Liver (tissue), 9 donors: ENCODE results near the gene L2HGDH. TPM values are rescaled to one million over a fixed set of nuclear protein-coding genes. Genes with fewer than 3 reads are reported as not detected.

Experiments
- DNase-seq: peaks from one replicate; pipeline ENCODE4 v3.0.0-alpha.2; 2017; ENCODE audit warnings: low spot score
- H3K27ac ChIP-seq, 2 donors: one replicate each; pipeline ENCODE4 v1.7.0; 2013; ENCODE audit warnings: inconsistent platforms in 2 of 2, low read length in 2 of 2, control low read depth in 1 of 2, low read depth in 1 of 2, mild to moderate bottlenecking in 1 of 2
- H3K27me3 ChIP-seq, 4 donors: one replicate each; pipeline versions ENCODE4 v1.6.1 to v1.7.0; 2013; ENCODE audit warnings: low read length in 3 of 4, inconsistent platforms in 1 of 4, mild to moderate bottlenecking in 1 of 4, moderate library complexity in 1 of 4; ENCODE audit not compliant: control insufficient read depth in 4 of 4, insufficient read depth in 4 of 4
- H3K36me3 ChIP-seq, 4 donors: one replicate each; pipeline versions ENCODE4 v1.6.1 to v1.7.0; 2013; ENCODE audit warnings: low read length in 3 of 4, mild to moderate bottlenecking in 3 of 4, low read depth in 1 of 4, moderate library complexity in 1 of 4; ENCODE audit not compliant: control insufficient read depth in 4 of 4, insufficient read depth in 3 of 4
- H3K4me1 ChIP-seq, 4 donors: one replicate each; pipeline versions ENCODE4 v1.6.1 to v1.7.0; 2013; ENCODE audit warnings: low read length in 3 of 4, mild to moderate bottlenecking in 3 of 4, moderate library complexity in 1 of 4; ENCODE audit not compliant: control insufficient read depth in 4 of 4, insufficient read depth in 4 of 4
- H3K4me3 ChIP-seq, 3 donors: one replicate each; pipeline versions ENCODE4 v1.6.1 to v1.7.0; 2013; ENCODE audit warnings: low read length in 3 of 3, control low read depth in 1 of 3, low read depth in 1 of 3, mild to moderate bottlenecking in 1 of 3
- H3K9ac ChIP-seq, 2 donors: one replicate each; pipeline ENCODE4 v1.7.0; 2013; ENCODE audit warnings: low read length in 2 of 2, mild to moderate bottlenecking in 2 of 2, moderate library complexity in 2 of 2, control low read depth in 1 of 2, low read depth in 1 of 2
- H3K9me3 ChIP-seq, 4 donors: one replicate each; pipeline versions ENCODE4 v1.6.1 to v1.7.0; 2013; ENCODE audit warnings: low read length in 3 of 4; ENCODE audit not compliant: control insufficient read depth in 4 of 4
- ATF3 ChIP-seq: IDR thresholded peaks from 2 replicates; pipeline ENCODE4 v1.6.1; 2016; ENCODE audit warnings: antibody characterized with exemption
- CTCF ChIP-seq: fragments of 150-350 bp; IDR thresholded peaks from 2 replicates; pipeline ENCODE4 v1.5.1; 2017; ENCODE audit warnings: improper control_type of control experiment, low read depth, low read length; ENCODE audit not compliant: missing input control
- EGR1 ChIP-seq, 2 donors: IDR thresholded peaks; 2 replicates each; pipeline ENCODE4 v1.6.1; 2016 to 2018; ENCODE audit warnings: antibody characterized with exemption in 2 of 2, low read depth in 2 of 2
- FOXA1 ChIP-seq: IDR thresholded peaks from 2 replicates; pipeline ENCODE4 v1.6.1; 2016; ENCODE audit warnings: antibody characterized with exemption
- FOXA2 ChIP-seq: IDR thresholded peaks from 2 replicates; pipeline ENCODE4 v1.6.1; 2016; ENCODE audit warnings: antibody characterized with exemption
- GABPA ChIP-seq, 2 donors: IDR thresholded peaks in 1 of 2; conservative IDR thresholded peaks in 1 of 2; 2 replicates each; pipeline ENCODE4 v1.6.1; 2016; ENCODE audit warnings: antibody characterized with exemption in 2 of 2, mild to moderate bottlenecking in 1 of 2, moderate library complexity in 1 of 2
- HNF4A ChIP-seq, 2 donors: conservative IDR thresholded peaks; 2 replicates each; pipeline ENCODE4 v1.6.1; 2016; ENCODE audit warnings: antibody characterized with exemption in 2 of 2, mild to moderate bottlenecking in 2 of 2
- HNF4G ChIP-seq: IDR thresholded peaks from 2 replicates; pipeline ENCODE4 v1.6.1; 2016; ENCODE audit warnings: antibody characterized with exemption
- JUND ChIP-seq, 2 donors: IDR thresholded peaks; 2 replicates each; pipeline ENCODE4 v1.6.1; 2016; ENCODE audit warnings: antibody characterized with exemption in 2 of 2
- MAX ChIP-seq: IDR thresholded peaks from 2 replicates; pipeline ENCODE4 v1.6.1; 2016; ENCODE audit warnings: antibody characterized with exemption
- NR2F2 ChIP-seq: IDR thresholded peaks from 2 replicates; pipeline ENCODE4 v1.6.1; 2016; ENCODE audit warnings: antibody characterized with exemption
- RAD21 ChIP-seq, 2 donors: IDR thresholded peaks; 2 replicates each; pipeline ENCODE4 v1.6.1; 2016; ENCODE audit warnings: antibody characterized with exemption in 2 of 2, mild to moderate bottlenecking in 2 of 2
- REST ChIP-seq: IDR thresholded peaks from 2 replicates; pipeline ENCODE4 v1.6.1; 2016; ENCODE audit warnings: antibody characterized with exemption, mild to moderate bottlenecking
- RXRA ChIP-seq, 2 donors: IDR thresholded peaks; 2 replicates each; pipeline ENCODE4 v1.6.1; 2017 to 2018; ENCODE audit warnings: antibody characterized with exemption in 2 of 2, mild to moderate bottlenecking in 1 of 2
- SP1 ChIP-seq: IDR thresholded peaks from 2 replicates; pipeline ENCODE4 v1.6.1; 2018; ENCODE audit warnings: antibody characterized with exemption, mild to moderate bottlenecking
- TAF1 ChIP-seq: conservative IDR thresholded peaks from 2 replicates; pipeline ENCODE4 v1.6.1; 2016; ENCODE audit warnings: antibody characterized with exemption, mild to moderate bottlenecking
- YY1 ChIP-seq: IDR thresholded peaks from 2 replicates; pipeline ENCODE4 v1.6.1; 2016; ENCODE audit warnings: antibody characterized with exemption, mild to moderate bottlenecking
- ZBTB33 ChIP-seq: IDR thresholded peaks from 2 replicates; pipeline ENCODE4 v1.6.1; 2016; ENCODE audit warnings: antibody characterized with exemption
- WGBS: extraction: QIAGEN DNeasy Blood & Tissue Kit; methylation state at CpG from one replicate; pipeline ENCODE4 v1.1.7; 2013; 5-methylcytosine and 5-hydroxymethylcytosine counted together
- polyA plus RNA-seq, 2 donors: library from polyadenylated mRNA; stranded (reverse) in 1 of 2; unstranded in 1 of 2; fragments of 200-250 nt in 1 of 2; fragments of >200 nt in 1 of 2; fragmentation: Nextera tagmentation in 1 of 2; extraction: Ambion mirVana in 1 of 2; gene quantifications; one replicate each; pipeline versions ENCODE4 v1.2.1 to v1.2.3, GENCODE V29; 2013 to 2015
- total RNA-seq, 2 donors: library from RNA; depleted of rRNA; stranded (reverse); fragments of >200 nt; gene quantifications; one replicate each; pipeline ENCODE4 v1.2.3, GENCODE V29; 2014
- donor health status: healthy.
- donor health status: healthy.
- donor health status: healthy.
- donor health status: healthy.
- donor health status: healthy.

Gene L2HGDH
- total and polyA plus RNA-seq, 4 donors, result 3.8 to 9.0 (median 5.4) TPM

GRCh38 chr14:50312734-50313054, 665 bp upstream of the L2HGDH start (continued):
- no peak for TF ChIP-seq MAX
- TF ChIP-seq SP1, result no peak
- no peak for TF ChIP-seq ATF3
- no peak for TF ChIP-seq TAF1

- peak overlapping the region; percentile 34 to 92 for H3K9ac ChIP-seq
- TF ChIP-seq YY1 (no peak), HNF4A (conservative IDR thresholded peaks at IDR 0.05) (peak in 1 of 2 donors; percentile 42), GABPA (IDR thresholded peaks at IDR 0.05 in 1 of 2, conservative IDR thresholded peaks at IDR 0.05 in 1 of 2) (no peak), HNF4G (no peak), MAX (no peak), ATF3 (no peak), ZBTB33 (no peak), FOXA1 (no peak), CTCF (peak; percentile 41), TAF1 (no peak), RXRA (IDR thresholded peaks at IDR 0.05) (peak in 1 of 2 donors; percentile 33), FOXA2 (no peak), JUND (IDR thresholded peaks at IDR 0.05) (no peak), RAD21 (IDR thresholded peaks at IDR 0.05) (peak in 1 of 2 donors; percentile 24), EGR1 (IDR thresholded peaks at IDR 0.05; ENCODE audit: low read depth in 2 of 2) (no peak), SP1 (no peak), NR2F2 (no peak), REST (no peak)
- H3K4me1 ChIP-seq, result peaks cover 0 to 18% (median 15%) of the 10 kb centered on the region in 4 donors
- H3K27me3 ChIP-seq, result no peaks in the 10 kb centered on the region
- DNase-seq, result no peak
- no peaks in the 10 kb centered on the region for H3K9me3 ChIP-seq
- peak overlapping the region; percentile 81 to 89 (median 83) for H3K4me3 ChIP-seq
- H3K36me3 ChIP-seq, result no peaks in the 10 kb centered on the region
- peak overlapping the region; percentile 87 to 94 for H3K27ac ChIP-seq
- 3% methylated on average over 18 of the region's 18 CpGs for WGBS
Observed at GRCh38 chr14:50311337-50311971, 575 bp downstream of the L2HGDH start.
